ENCODE results near the gene HAS3.
A peak's percentile ranks its signal among the peaks of the same experiment; 100 is the strongest.
"Not testable (repeated sequence)": the region's sequence is repeated elsewhere in the genome, so short reads cannot be mapped to it uniquely, and the experiment has no call there.

HAS3 gene

GRCh38 chr16:69116256-69116875 lies 10.9 kb downstream of the HAS3 start:
- no peak for DNase-seq (ENCODE audit: low spot score)

DNA sequence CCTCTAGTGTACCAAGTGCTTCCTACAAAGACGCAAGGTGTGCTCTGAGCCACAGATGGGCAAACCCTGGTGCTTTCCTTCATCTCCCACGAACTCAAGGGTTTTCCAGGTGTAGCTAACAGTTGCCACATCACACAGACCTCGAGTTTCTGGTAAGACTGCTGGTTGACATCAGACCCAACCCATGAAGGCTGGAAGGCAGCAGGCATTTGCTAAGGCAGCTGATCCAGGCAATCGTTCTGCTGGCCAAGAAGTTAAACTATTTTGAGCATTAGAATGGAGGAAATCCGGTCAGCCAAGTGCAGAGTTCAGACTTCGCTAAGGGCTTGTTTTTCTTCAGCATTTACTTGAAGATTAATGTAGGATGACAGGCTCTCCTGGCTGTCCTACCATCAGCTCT lies 11.5 kb downstream of the HAS3 start:
- DNase-seq (ENCODE audit: low spot score) = no peak

- no peak for DNase-seq (ENCODE audit: low spot score)
Observed at GRCh38 chr16:69118468-69118867, 13.0 kb downstream of the HAS3 start.

GRCh38 chr16:69118994-69119393 lies 13.5 kb downstream of the HAS3 start:
- DNase-seq (ENCODE audit: low spot score) = no peak

GRCh38 chr16:69119536-69119935 lies 14.1 kb downstream of the HAS3 start:
- no peak for DNase-seq (ENCODE audit: low spot score)

GRCh38 chr16:69120096-69120664 lies 14.7 kb downstream of the HAS3 start:
- DNase-seq (ENCODE audit: low spot score) = no peak

DNA sequence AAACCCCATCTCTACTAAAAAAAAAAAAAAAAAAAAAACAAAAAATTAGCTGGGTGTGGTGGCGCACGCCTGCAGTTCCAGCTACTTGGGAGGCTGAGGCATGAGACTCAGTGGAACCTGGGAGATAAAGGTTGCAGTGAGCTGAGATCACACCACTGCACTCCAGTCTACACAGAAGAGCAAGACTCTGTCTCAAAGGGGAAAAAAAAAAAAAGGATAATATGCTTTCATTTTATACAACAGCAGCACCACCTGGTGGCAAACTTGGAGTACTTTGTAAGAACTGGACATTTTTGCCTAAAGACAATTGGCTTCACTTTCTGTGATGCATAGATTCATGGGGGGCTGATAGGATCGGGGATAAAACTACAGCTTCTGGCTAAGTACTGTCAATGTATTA lies 18.5 kb downstream of the HAS3 start:
- peak; percentile 63 for DNase-seq (ENCODE audit: low spot score)

DNA sequence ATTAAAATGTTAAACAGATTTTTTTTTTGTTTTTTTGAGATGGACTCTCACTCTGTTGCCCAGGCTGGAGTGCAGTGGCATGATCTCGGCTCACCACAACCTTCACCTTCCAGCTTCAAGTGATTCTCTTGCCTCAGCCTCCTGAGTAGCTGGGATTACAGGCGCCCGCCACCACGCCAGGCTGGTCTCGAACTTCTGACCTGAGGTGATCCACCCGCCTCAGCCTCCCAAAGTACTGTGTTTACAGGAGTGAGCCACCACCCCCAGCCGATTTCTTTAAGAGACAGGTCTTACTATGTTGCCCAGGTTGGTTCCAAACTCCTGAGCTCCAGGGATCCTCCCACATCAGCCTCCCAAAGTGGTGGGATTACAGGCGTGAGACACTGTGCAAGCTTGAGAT lies 19.0 kb downstream of the HAS3 start:
- not testable (repeated sequence) for DNase-seq (ENCODE audit: low spot score)

DNA sequence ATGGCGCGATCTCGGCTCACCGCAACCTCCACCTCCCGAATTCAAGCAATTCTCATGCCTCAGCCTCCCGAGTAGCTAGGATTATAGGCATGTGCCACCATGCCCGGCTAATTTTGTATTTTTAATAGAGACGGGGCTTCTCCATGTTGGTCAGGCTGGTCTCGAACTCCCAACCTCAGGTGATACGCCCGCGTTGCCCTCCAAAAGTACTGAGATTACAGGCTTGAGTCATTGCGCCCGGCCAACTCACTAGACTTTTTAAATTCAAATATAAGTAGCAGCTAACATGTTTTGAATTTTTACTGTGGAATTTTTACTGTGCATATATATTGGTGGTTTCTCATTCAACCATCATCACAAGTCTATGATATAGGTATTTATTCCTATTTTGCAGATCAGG lies 19.5 kb downstream of the HAS3 start:
- not testable (repeated sequence) for DNase-seq (ENCODE audit: low spot score)

GRCh38 chr16:69126221-69126620 lies 20.8 kb downstream of the HAS3 start:
- DNase-seq (ENCODE audit: low spot score) = no peak

DNA sequence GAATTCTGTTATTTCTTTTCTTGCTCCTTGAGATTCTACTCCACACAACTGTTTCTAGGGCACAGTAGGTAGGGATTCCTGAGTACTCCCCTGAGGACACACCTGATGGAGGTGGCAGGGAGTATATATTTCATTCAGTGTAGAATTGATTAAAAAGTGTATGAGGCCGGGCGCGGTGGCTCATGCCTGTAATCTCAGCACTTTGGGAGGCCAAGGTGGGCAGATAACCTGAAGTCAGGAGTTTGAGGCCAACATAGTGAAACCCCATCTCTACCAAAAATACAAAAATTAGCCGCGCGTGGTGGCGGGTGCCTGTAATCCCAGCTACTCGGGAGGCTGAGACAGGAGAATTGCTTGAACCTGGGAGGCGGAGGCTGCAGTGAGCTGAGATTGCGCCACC lies 21.3 kb downstream of the HAS3 start:
- not testable (repeated sequence) for DNase-seq (ENCODE audit: low spot score)

DNA sequence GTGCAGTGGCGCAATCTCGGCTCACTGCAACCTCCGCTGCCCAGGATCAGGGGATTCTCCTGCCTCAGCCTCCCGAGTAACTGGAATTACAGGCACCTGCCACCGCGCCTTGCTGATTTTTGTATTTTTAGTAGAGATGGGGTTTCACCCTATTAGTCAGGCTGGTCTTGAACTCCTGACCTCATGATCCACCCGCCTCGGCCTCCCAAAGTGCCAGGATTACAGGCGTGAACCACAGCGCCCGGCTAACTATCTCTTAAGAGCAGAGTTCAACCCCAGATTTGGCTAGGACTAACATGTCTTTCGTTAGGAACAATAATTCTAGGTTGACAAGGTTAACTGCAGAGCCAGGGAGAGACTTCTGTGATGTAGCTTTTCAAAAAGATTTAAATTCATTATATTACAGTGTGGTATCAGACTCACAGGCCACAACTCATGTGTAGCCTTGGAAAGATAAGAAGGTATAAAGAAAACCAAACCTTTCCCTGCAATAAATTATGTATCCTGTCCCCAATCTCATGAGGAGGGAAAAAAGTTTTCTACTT lies 22.6 kb downstream of the HAS3 start:
- no peak for DNase-seq (ENCODE audit: low spot score)

DNA sequence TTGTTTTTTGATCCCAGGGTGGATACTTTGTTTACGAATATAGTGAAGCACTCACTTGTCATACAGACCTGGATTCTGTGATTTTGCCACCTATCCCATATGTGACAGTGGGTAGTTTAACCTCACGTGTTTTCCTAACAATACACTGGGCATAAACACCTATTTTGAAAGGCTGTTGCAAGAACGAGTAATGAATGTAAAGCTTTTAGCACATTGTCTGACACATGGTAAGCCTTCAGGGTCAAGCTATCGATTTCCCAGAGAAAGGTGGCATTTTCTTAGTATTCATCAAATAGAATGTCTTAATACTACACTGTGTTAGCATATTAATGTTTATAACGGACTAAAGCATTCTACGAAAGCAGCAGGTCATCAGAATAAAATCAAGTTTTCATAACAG lies 25.0 kb downstream of the HAS3 start:
- no peak for DNase-seq (ENCODE audit: low spot score)

- DNase-seq (ENCODE audit: low spot score) = peak; percentile 42
Observed at GRCh38 chr16:69131167-69131838, 25.9 kb downstream of the HAS3 start.

- DNase-seq (ENCODE audit: low spot score) = peak; percentile 34
Observed at GRCh38 chr16:69131839-69132423, 26.5 kb downstream of the HAS3 start.

DNA sequence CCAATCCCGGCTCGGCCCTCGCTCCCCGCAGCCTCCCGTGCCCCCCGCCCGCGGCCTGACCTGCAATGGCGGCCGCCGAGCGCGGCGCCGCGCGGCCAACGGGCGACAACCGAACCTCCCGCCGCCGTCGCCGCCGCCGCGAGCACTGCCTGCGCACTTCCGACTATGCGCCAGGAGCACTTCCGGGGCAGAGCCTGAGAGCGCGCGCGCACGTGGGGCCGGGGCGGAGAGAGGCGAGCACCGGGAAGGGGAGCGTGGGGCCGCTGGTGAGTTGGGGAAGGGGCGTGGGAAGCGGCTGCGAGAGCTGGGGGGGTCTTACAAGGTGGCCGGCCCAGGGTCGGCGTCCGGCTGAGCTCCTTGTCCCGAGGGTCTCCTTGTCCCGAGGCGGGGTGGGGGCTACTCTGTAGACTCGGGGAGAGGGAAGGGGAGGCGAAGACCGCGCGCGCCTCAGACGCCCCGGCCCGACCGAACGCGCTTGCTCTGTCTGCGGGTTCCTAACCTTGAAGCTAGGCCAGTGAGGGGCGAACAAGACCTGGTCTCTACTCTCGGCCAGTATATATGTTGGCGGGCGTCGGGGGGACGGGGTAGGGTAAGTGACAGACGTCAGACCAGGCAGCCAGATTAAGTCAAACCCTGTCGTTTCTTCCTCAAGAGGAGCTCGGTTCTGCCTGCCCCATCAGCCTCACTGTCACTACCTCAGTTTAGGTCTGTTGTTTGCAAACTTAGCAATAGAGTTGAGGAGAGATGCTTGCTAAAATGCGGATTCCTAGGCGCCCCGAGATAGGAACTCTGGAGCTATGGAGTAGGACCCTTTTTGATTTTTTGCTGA lies 27.2 kb downstream of the HAS3 start, which contains the start of the genes CHTF8 and UTP4:
CHTF8 (minus strand) TSS at position 165 of the 829 bp plus-strand sequence. CDS start 11,130 bp downstream, outside the sequence.
UTP4 (plus strand) TSS at position 226 of the 829 bp plus-strand sequence. CDS start 811 bp downstream, outside the sequence.
- peak; percentile 84 for DNase-seq (ENCODE audit: low spot score)

GRCh38 chr16:69133373-69133954 lies 28.0 kb downstream of the HAS3 start:
- DNase-seq (ENCODE audit: low spot score) = no peak

DNA sequence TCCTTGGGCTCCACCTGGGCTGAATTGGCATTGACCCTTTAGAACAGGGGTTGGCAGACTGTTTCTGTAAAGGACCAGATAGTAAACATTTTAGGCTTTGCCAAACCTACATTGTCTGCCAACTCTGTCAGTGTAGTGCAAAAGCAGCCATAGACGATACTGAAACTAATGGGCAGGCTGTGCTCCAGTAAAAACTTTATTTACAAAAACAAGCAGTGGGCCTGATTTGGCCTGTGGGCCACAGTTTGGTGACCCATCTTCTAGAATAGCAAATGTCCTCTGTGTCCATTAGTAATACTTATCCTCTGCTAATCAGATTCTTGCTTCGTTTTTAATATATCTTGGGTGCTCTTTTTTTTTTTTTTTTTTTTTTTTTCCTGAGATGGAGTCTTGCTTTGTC lies 33.2 kb downstream of the HAS3 start:
- no peak for DNase-seq (ENCODE audit: low spot score)

DNA sequence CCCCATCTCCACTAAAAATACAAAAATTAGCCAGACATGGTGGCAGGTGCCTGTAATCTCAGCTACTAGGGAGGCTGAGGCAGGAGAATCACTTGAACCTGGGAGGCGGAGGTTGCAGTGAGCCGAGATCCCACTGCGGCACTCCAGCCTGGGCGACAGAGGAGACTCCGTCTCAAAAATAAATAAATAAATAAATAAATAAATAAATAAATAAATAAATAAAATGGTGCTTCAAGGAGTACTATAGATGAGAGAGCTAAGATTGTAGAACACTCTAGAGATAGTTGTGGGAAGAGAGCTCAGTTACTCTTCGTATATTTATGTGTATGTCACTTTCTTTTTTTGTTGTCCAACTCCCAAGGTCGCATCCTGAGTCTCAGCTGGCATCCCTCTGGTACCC lies 34.0 kb downstream of the HAS3 start:
- not testable (repeated sequence) for DNase-seq (ENCODE audit: low spot score)

DNA sequence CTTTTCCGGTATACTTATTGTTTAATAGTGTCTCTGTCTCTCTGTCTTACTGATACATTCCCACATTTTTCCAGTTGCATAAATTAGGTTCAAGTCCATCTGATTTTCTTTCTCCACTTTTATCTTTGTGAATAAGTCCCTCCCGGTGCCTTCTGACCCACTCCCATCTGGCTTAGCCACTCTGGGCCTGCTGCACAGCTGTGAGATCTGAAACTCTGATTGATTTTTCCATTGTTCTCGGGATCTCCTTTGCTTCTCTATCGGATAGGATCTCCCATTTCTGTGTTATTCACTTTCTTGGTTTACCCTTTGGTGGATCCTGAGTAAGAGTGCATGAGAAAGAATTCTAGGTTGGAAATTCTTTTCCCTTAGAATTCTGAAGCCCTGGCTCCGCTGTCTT lies 35.6 kb downstream of the HAS3 start:
- DNase-seq (ENCODE audit: low spot score) = no peak

DNA sequence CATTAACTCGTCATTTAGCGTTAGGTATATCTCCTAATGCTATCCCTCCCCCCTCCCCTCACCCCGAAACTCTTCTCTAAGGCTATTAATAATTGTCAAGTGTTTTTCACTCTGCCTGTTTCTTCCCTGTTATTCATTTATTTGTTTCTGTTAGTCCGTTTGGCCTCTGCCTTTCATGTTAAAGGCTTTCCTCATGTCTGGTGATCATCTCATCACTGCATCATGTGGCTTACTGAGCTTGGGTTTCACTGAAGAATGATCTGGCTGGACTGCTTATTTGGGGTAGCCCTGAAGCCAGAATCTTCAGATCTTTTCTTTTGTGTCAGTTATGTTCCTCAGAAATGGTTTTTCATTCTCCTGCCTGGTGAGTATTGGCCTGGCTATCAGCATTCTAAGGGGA lies 36.5 kb downstream of the HAS3 start:
- DNase-seq (ENCODE audit: low spot score) = no peak
